ENCODE results near the gene ABCC6. TPM values are rescaled to one million over a fixed set of nuclear protein-coding genes. Genes with fewer than 3 reads are reported as not detected.
"Not testable (repeated sequence)": the region's sequence is repeated elsewhere in the genome, so short reads cannot be mapped to it uniquely, and the experiment has no call there.

ABCC6 gene
- total RNA-seq, 6 experiments from 2014 or later = 54.9 to 115 (median 97.1) TPM

GRCh38 chr16:16204552-16204951, 18.7 kb downstream of the ABCC6 start:
- peak in 1 of 3 donors; percentile 17 for DNase-seq
- H3K9me3 ChIP-seq = not testable (repeated sequence)

GRCh38 chr16:16203494-16203893, 19.8 kb downstream of the ABCC6 start:
- DNase-seq; H3K27me3 ChIP-seq; intact Hi-C loops (cut with DNase I); H3K27ac ChIP-seq; H3K9me3 ChIP-seq; ATAC-seq; H3K4me3 ChIP-seq: not testable (repeated sequence)
- WGBS (ENCODE audit: insufficient coverage, low coverage, low lambda C conversion rate, missing lambda C conversion rate) = no CpG with 5 or more reads among the region's 6 CpGs
- Histone ChIP-seq H3K4me1 (peaks cover 0 to 11% (median 4%) of the 10 kb centered on the region in 4 donors), H3K36me3 (peaks cover 0 to 21% (median 7%) of the 10 kb centered on the region in 4 donors)

More at GRCh38 chr16:16204552-16204951, 18.7 kb downstream of the ABCC6 start:
- H3K27me3 ChIP-seq; H3K27ac ChIP-seq; ATAC-seq; H3K4me3 ChIP-seq; intact Hi-C loops (cut with DNase I): not testable (repeated sequence)
- peaks cover 0 to 12% (median 4%) of the 10 kb centered on the region in 4 donors for H3K4me1 ChIP-seq
- peaks cover 0 to 17% (median 8%) of the 10 kb centered on the region in 4 donors for H3K36me3 ChIP-seq
- WGBS (ENCODE audit: insufficient coverage, low coverage, low lambda C conversion rate, missing lambda C conversion rate) = 73% methylated on average over 3 of the region's 8 CpGs

- H3K4me3 ChIP-seq; intact Hi-C loops (cut with DNase I); H3K27me3 ChIP-seq; H3K9me3 ChIP-seq; H3K4me1 ChIP-seq; H3K27ac ChIP-seq: not testable (repeated sequence)
- peak; percentile 37 to 56 (median 42) for TF ChIP-seq CTCF (IDR thresholded peaks at IDR 0.05)
- H3K36me3 ChIP-seq = peaks cover 0 to 29% (median 10%) of the 10 kb centered on the region in 4 donors
- 26% methylated on average over 2 of the region's 4 CpGs for WGBS (ENCODE audit: insufficient coverage, low coverage, low lambda C conversion rate, missing lambda C conversion rate)
- peak; percentile 59 to 70 (median 62) for ATAC-seq
- DNase-seq = peak in 1 of 3 donors; percentile 52
These were observed 20.7 kb downstream of the ABCC6 start for GRCh38 chr16:16202400-16203143.

DNA sequence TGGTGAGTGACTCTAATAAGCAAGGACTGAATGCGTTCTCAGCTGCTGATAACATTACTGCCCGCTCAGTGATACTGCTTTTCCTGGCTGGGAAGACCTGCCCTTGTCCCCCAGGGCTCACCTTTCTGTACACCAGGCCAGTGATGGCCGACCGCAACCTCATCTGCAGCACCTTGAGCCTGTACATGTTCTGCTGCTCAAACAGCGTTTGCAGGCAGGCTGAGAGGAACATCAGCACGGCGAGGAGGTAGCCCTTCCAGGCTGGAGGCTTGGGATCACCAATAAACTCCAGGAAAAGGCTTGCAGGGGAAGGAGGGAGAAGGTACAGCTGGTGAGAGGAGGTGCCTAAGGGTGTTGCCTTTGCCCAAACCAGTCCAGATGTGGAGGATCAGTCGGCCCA, 21.4 kb downstream of the ABCC6 start:
- H3K27ac ChIP-seq = not testable (repeated sequence)

DNA sequence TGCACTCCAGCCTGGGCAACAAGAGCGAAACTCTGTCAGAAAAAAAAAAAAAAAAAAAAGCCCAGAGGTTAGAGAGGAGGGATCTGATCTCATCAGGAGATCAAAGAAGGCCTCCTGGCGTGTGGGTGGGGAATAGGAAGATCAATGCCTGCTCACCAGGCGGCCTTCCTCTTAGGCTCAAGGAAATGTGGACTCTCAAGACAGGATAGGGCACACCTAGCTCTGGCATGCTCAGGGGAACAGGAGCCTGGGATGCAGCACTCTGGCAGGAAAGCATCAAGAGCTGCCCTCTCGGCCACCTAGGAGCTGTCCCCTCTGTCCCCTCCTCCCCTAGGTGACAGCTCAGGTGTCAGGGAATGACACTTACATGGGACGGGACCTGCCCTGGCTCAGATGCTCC, 22.9 kb downstream of the ABCC6 start:
- WGBS (ENCODE audit: insufficient coverage, low coverage, low lambda C conversion rate, missing lambda C conversion rate) = no CpG with 5 or more reads among the region's 5 CpGs
- H3K4me1 ChIP-seq; H3K27me3 ChIP-seq; H3K27ac ChIP-seq; ATAC-seq; intact Hi-C loops (cut with DNase I); DNase-seq; H3K4me3 ChIP-seq; H3K9me3 ChIP-seq: not testable (repeated sequence)
- H3K36me3 ChIP-seq = peaks cover 0 to 36% (median 13%) of the 10 kb centered on the region in 4 donors

More for the DNA sequence above, 21.4 kb downstream of the ABCC6 start:
- H3K4me1 ChIP-seq; H3K27me3 ChIP-seq; H3K4me3 ChIP-seq; DNase-seq; ATAC-seq; intact Hi-C loops (cut with DNase I); H3K9me3 ChIP-seq: not testable (repeated sequence)
- peaks cover 0 to 33% (median 10%) of the 10 kb centered on the region in 4 donors for H3K36me3 ChIP-seq
- 76% methylated on average over 3 of the region's 8 CpGs for WGBS (ENCODE audit: insufficient coverage, low coverage, low lambda C conversion rate, missing lambda C conversion rate)

DNA sequence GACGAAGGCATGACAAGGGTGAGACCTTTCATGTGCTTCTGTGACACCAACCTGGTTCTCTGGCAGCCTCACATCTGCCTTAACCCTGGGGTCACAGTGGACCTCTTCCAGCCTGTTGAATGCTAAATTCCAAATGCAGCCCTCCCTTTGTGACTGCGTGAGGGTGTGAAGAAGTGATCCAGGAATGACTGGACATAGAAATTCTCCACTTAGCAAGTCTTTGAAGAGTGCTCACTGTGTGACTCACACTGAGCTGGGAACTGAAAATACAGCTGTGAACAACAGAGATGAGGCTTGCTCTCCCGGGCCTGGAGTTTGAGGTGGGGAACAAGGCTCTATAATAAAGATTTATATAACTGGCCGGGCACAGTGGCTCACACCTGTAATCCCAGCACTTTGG, 23.9 kb downstream of the ABCC6 start:
- ATAC-seq; H3K4me3 ChIP-seq; DNase-seq; H3K27me3 ChIP-seq; H3K4me1 ChIP-seq; intact Hi-C loops (cut with DNase I); H3K27ac ChIP-seq; H3K9me3 ChIP-seq: not testable (repeated sequence)
- no CpG with 5 or more reads among the region's 4 CpGs for WGBS (ENCODE audit: insufficient coverage, low coverage, low lambda C conversion rate, missing lambda C conversion rate)
- H3K36me3 ChIP-seq = peaks cover 0 to 37% (median 16%) of the 10 kb centered on the region in 4 donors

DNA sequence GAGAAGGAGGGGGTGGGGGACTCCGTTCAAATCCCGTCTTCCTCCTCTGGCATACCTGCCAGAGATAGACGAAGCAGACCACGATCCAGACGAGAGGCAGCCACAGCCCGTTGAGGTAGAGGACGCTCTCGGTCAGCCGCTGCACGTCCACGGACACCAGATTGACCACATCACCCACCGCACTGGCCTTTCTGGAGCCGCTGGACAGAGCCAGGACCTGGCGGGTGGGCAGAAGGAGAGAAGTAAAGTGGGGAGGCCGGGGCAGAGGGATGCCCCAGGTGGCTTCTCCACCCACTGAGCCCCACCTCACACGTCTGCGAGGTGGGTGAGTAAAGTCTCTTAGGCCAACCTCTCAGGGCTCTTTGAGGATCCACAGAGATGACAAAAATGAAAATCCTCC, 25.3 kb downstream of the ABCC6 start:
- Histone ChIP-seq H3K27ac (no peak overlapping the region), H3K4me1 (no peaks in the 10 kb centered on the region), H3K4me3 (no peak overlapping the region), H3K27me3 (no peaks in the 10 kb centered on the region), H3K9me3 (no peaks in the 10 kb centered on the region), H3K36me3 (peaks cover 0 to 51% (median 22%) of the 10 kb centered on the region in 4 donors)
- intact Hi-C loops (cut with DNase I) = no loop called here
- 69% methylated on average over 11 of the region's 17 CpGs for WGBS (ENCODE audit: insufficient coverage, low coverage, low lambda C conversion rate, missing lambda C conversion rate)
- ATAC-seq (no peak), DNase-seq (no peak)
- TF ChIP-seq CTCF (IDR thresholded peaks at IDR 0.05) = no peak
- no peak for TF ChIP-seq POLR2A (IDR thresholded peaks at IDR 0.05)
